Gastroesophageal sphincter (tissue), 3 donors: ENCODE data around the gene CPNE6.

ENCODE experiments used
- EP300 ChIP-seq: sonication (generic); formaldehyde crosslinking; IDR thresholded peaks from one replicate; pipeline ENCODE4 v1.6.1; 2017; ENCODE audit warnings: antibody characterized with exemption, mild to moderate bottlenecking
- POLR2A ChIP-seq, 2 donors: fragments of 450-650 bp; IDR thresholded peaks; one replicate each; pipeline ENCODE4 v1.6.1; 2017; ENCODE audit warnings: antibody characterized with exemption in 2 of 2, mild to moderate bottlenecking in 2 of 2, moderate library complexity in 1 of 2
- POLR2AphosphoS5 ChIP-seq: sonication (generic); formaldehyde crosslinking; IDR thresholded peaks from one replicate; pipeline ENCODE4 v1.6.1; 2017; ENCODE audit warnings: antibody characterized with exemption
- TF ChIP-seq, protein P1 (sequence below), 4 experiments: fragments of 200-600 bp in 2 of 4; fragments of 450-650 bp in 2 of 4; sonication (generic) in 1 of 4; IDR thresholded peaks; one replicate each; pipeline ENCODE4 v1.5.1; 2017 to 2019; ENCODE audit warnings: antibody characterized with exemption in 4 of 4, mild to moderate bottlenecking in 2 of 4, moderate library complexity in 2 of 4

DNA sequence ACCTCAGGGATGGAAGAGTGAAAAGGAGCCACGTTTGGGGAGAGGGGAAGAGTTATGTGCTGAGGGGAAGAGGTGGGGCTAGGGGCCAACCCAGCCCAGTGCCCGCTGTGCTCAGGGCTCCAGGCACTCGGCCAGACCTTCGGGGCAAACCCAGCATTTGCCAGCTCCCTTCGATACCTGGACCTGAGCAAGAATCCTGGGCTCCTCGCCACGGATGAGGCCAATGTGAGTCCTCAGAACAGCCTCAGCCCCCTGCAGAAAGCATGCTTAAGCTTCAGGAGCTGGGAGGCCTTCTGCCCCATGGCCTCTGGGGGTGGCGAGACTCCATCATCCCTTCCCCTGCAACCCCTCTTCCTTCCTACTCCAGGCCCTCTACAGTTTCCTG, 14.6 kb upstream of the CPNE6 start:
- TF ChIP-seq, protein P1, sequence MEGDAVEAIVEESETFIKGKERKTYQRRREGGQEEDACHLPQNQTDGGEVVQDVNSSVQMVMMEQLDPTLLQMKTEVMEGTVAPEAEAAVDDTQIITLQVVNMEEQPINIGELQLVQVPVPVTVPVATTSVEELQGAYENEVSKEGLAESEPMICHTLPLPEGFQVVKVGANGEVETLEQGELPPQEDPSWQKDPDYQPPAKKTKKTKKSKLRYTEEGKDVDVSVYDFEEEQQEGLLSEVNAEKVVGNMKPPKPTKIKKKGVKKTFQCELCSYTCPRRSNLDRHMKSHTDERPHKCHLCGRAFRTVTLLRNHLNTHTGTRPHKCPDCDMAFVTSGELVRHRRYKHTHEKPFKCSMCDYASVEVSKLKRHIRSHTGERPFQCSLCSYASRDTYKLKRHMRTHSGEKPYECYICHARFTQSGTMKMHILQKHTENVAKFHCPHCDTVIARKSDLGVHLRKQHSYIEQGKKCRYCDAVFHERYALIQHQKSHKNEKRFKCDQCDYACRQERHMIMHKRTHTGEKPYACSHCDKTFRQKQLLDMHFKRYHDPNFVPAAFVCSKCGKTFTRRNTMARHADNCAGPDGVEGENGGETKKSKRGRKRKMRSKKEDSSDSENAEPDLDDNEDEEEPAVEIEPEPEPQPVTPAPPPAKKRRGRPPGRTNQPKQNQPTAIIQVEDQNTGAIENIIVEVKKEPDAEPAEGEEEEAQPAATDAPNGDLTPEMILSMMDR (IDR thresholded peaks at IDR 0.05), result no peak
- TF ChIP-seq POLR2A (IDR thresholded peaks at IDR 0.05), result no peak
- no peak for TF ChIP-seq EP300
- TF ChIP-seq POLR2AphosphoS5, result no peak
